GM21367 (cell line): ENCODE data around the gene GGTLC1.

ENCODE experiments used
- ATAC-seq: cut with Tn5 transposase; IDR thresholded peaks from one replicate; pipeline ENCODE4 v1.9.1; 2021; ENCODE audit not compliant: unreplicated experiment

The GGTLC1 gene

DNA sequence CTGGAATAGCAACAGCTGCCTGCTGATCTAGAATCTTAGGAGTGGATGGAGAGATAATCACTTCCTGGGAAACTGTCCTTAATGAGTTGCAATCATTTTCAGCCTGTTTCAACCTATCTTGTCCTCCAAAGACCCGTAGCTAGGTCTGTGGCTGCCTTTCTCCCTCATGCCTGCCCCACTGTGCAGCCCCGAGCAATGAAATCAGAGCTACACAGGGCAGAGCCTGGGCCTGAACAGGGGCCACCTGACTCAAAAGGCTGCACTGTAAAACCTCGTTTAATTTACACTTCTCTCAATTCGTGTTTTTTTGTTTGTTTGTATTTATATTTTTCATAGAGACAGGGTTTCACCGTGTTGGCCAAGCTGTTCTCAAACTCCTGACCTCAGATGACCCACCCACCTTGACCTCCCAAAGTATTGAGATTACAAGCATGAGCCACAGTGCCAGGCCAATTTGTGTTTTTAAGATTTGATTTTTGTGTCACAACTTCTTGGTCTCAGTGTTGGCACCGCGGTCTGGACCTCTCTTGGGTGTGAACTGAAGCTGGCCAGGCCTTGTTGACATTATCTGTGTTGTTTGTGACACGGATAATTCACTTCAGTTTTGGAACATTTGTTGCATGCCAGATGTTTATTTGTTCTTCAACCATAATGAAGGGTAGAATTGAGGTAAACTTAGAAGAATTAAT is 21.5 kb downstream of the GGTLC1 start:
- no peak for ATAC-seq

DNA sequence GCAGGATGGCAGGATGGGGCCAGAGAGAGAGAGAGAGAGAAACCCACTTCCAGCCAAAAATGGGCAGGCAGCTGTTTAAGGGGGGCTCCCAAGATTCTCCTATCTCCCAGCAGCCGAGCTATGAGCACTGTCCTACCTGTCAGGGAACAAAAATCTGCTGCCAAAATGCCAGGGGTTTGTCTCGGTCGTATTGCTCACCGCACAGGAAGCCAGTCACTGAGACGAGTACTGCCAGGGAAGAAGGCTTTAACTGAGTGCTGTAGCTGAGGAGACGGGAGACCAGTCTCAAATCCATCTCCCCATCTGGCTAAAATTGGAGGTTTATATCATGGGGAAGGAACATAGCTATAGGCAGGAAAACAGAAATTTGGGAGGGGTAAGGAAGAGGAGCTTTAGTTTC is 22.3 kb downstream of the GGTLC1 start:
- no peak for ATAC-seq

DNA sequence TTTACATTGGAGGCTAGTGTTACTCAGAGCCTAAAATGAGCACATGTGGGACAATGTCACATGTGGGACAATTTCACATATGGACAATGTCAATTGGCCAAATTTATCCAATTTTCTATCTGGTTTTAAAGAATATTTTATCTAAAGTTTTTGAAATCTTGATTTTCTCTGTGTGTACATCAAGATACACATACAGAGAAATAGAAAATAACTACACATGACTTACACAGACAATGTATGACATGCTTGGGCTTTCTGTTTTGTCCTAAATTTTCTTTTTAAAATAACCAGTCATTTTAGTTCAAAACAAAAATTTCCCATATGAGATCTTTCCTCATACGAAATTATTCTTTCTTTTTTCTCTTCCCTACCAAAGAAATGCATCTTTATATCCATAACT is 24.6 kb downstream of the GGTLC1 start:
- no peak for ATAC-seq

DNA sequence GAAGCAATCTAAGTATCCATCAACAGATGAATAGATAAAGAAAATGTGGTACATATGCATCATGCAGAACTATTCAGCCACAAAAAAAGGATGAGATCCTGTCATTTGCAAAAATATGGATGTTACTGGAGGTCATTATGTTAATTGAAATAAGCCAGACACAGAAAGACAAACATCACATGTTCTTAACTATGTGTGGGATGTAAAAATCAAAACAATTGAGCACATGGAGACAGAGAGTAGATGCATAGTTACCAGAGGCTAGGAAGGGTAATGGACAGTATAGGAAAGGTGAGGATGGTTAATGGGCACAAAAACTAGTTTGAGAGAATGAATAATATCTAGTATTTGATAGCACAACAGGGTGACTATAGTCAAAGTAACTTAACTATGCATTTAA is 26.3 kb downstream of the GGTLC1 start:
- ATAC-seq = no peak

DNA sequence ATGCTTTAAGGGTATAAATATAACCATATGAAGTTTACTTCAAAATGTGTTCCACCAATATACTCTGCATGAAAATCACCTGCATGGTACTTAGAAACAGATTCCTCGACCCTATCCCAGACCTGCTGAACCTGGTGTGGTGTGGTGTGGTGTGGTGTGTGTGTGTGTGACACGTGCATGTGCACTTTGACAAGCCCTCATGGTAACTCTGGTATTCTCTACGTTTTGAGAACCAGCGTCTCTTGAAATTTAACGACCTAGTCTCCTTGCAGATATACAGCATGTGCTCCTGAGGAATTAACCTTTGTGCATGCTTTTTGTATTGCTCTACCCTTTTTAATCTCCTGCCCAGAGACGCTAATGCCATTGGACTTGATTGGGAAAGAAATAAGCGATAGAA is 29.5 kb downstream of the GGTLC1 start:
- no peak for ATAC-seq

DNA sequence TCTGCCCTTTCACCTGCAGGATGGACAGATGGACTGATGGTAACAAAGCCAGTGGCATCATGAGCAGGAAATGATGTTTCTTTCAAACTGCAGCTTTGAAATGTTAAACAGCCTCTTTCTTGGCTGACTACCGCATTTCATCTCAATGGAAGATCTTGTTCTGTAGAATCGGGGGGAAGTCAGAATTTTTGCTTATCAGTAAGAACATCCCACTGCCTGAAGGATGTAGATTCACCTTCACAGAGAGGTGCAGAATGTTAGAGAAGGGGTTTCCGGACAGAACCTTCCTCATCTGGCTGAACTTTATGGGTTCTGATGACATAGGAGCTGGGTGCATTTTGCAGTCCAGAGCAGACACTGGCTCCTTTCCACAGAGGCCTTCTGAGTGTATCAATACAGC is 32.7 kb downstream of the GGTLC1 start:
- no peak for ATAC-seq

DNA sequence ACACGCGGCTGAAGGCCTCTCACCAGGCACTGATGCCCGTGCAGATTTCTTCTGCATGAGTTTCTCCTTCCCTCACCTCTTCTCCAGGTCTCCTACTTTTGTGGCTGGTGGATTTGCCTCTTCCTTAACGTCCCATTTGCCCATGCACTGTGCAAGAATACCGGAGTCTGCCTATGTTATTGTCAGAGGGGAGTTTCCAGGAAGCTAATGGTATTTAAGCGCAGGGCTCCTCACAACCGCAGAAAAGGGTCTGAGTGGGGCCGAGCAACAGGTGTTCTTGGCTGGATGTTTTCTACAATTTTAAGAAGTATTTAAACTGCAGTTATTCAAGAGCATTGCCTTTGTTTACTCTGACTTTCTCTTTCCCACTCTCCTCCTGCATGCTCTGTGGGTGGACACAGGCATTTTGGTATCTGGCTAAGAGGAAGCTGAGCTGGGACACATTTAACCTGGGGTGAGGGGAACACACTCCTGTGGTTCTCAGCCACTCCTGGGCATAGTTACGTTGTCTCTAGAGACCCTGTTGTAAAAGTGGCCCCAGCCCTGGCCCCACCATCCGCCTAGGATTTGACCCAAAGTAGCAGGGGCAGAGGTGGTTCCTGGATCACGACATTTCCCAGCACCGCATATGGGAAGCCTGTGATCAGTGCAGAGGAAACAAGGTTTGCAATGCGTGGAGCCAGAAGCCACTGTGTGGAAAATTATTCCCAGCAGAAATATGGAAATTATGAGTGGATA is 34.4 kb downstream of the GGTLC1 start:
- ATAC-seq = no peak

DNA sequence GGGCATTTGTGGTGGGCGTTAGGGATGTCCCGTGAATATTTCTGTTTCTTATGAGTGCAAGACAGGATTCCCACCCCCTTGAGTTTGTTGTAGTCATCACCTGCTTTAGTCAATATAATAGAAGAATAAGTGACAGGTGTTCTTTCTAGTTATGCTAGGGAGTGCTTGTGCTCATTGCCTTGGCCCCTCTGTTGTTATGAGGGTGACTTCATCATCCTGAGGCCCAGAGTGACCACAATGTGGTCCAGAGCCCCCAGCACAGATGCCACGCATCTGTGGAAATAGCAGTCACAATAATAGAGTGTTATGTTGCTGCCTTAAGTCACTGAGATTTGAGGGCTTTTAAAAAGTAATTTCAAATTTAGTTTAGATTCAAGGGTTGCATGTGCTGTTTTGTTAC is 42.4 kb downstream of the GGTLC1 start:
- ATAC-seq = no peak

DNA sequence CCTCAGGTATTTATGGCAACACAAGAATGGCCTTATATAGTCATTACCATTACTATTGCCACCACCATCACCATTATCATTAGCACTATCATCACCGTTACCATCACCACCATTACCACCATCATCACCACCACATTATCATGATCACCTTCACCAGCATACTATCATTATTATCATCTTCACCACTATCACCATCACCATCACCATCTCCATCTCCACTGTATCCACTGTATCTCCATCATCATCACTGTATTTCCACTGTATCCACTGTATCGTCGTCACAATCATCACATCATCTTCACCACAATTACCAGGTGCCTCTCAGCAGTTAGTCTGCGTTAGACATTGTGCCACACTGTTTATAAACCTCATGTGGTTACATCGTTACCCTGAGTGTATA is 45.3 kb downstream of the GGTLC1 start:
- ATAC-seq = no peak

DNA sequence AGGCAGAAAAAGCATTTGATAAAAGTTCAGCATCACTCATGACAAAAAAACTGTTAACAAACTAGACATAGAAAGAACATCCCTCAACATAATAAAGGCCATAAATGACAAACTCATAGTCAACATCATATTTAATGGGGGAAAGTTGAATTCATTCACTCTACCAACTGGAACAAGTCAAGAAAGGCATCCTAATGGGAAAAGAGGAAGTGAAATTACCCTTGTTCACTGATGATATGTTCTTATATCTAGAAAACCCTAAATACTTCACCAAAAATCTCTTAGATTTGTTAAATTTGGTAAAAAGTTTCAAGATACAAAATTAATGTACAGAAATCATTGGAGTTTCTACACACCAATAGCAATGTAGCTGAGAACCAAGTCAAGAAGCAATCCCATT is 48.9 kb downstream of the GGTLC1 start:
- no peak for ATAC-seq

DNA sequence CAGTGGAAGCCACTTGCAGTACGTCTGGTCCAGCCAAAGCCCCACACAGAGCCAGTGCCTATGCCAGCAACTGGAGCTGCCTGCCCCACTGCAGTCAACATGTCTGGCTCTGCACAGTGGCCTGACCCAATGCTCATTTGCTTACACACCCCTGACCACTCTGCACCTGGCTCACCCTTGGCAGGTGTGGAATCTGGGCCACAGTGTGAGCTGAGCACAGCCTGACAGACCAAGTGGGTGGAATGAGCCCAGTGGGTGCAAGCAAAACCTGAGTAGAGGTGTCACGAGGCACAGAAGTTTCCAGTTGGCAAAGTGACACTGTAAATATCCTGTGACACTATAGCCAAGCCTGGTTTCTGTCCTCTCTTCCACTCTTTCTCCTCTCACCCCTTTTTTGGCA is 49.5 kb downstream of the GGTLC1 start:
- no peak for ATAC-seq

DNA sequence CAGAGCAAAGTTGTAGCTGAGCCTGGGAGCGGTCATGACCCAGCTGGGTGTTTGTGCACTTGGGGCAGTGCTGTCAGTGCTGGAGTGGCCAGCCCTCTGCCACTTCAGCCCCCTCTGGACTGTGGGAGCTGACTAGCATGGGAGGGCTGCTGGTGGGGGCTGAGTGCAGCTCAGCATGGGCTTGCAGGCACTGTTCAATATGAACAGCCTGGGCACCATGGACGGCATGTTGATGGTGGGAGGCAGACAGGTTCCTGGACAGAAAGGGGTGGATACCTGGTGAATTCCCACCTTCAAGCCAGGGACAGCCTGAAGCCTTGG is 50.5 kb downstream of the GGTLC1 start:
- no peak for ATAC-seq

DNA sequence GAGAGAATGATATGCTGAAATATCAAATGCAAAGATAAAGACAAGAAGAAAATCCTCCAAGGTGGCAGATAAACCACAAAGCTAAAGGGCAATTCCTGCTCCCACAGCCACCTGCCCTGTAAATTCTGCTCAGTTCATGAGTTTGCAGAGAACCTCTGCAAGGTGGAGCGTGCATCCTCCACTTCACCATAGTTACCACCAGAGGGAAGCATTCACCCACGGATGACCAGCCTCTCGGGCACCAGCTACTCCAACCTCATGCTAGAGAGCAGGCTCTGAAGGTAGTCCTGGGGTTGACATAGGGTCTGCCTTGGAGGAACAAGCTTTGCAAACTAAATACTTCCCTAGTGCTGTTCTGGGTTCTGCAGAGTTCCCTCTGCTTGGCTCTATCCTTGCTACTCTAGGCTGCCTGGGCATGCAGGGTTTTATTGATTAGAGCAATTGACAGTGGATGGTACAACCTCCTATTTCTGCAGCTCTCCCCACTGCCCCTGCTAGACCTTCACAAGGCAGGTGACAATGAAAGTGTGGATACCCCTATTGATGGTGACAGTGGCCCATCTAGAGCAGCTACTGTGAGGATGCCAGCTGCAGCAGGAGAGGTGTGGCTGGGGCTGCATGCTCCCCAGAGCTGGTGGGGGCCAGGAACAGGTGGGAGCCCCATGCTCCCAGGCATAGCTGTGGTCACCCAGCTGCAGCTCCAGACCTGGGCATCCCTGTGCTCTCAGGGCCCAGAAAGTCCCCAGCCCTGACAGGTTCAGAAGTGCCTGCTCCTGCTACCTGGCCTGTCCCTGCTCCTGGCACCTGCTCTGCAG is 51.1 kb downstream of the GGTLC1 start:
- ATAC-seq = peak; percentile 80
